Colonic mucosa (tissue), 4 donors: ENCODE data around the gene COBL. TPM values are rescaled to one million over a fixed set of nuclear protein-coding genes. Genes with fewer than 3 reads are reported as not detected.

Experiments
- DNase-seq: peaks from one replicate; pipeline ENCODE4 v3.0.0-alpha.2; 2020
- H3K27ac ChIP-seq: fragments of 200-600 bp; one replicate; pipeline ENCODE4 v1.8.0; 2021
- H3K27me3 ChIP-seq: fragments of 200-600 bp; one replicate; pipeline ENCODE4 v1.8.0; 2021
- H3K36me3 ChIP-seq: fragments of 200-600 bp; one replicate; pipeline ENCODE4 v1.8.0; 2021
- H3K4me1 ChIP-seq: fragments of 200-600 bp; one replicate; pipeline ENCODE4 v1.8.0; 2021; ENCODE audit warnings: mild to moderate bottlenecking
- H3K4me3 ChIP-seq: fragments of 200-600 bp; one replicate; pipeline ENCODE4 v1.8.0; 2021
- H3K9ac ChIP-seq, 2 donors: one replicate each; pipeline ENCODE4 v1.7.0; 2013; ENCODE audit warnings: control low read depth in 2 of 2, low read depth in 2 of 2, low read length in 2 of 2
- H3K9me3 ChIP-seq: fragments of 200-600 bp; one replicate; pipeline ENCODE4 v1.8.0; 2021
- CTCF ChIP-seq: fragments of 200-600 bp; IDR thresholded peaks from one replicate; pipeline ENCODE4 v1.8.0; 2022; ENCODE audit warnings: antibody characterized with exemption, mild to moderate bottlenecking
- intact Hi-C: fragments of 100-400 bp; cut with DNase I; formaldehyde crosslinking; loops from one replicate; pipeline ENCODE4 v1.14.1; 2022
- total RNA-seq, 2 donors: library from RNA; stranded (reverse); fragmentation: NEBNext Ultra II Directional in 1 of 2; extraction: Animal tissue kit (Norgen Biotek cat#: 25700) in 1 of 2; gene quantifications; one replicate each; pipeline ENCODE4 v1.2.1, GENCODE V29; 2021
- donor health status: healthy.
- donor health status: DM: no; HTN: no; CAD: no.
- donor health status: DM: no; HTN: no; CAD: no.

The COBL gene
- total RNA-seq, 2 donors from 2014 or later: 36.8 to 49.2 TPM

- Histone ChIP-seq H3K4me1 (no peaks in the 10 kb centered on the region), H3K36me3 (no peaks in the 10 kb centered on the region), H3K4me3 (no peak overlapping the region), H3K27me3 (no peaks in the 10 kb centered on the region), H3K9ac (no peak overlapping the region), H3K27ac (no peak overlapping the region), H3K9me3 (no peaks in the 10 kb centered on the region)
- no peak for TF ChIP-seq CTCF
- DNase-seq: no peak
- intact Hi-C loops: no loop called here
These were observed 234.3 kb downstream of the COBL start for GRCh38 chr7:51082096-51082840.

GRCh38 chr7:51081270-51081890 is 235.2 kb downstream of the COBL start:
- no peak overlapping the region for H3K4me3 ChIP-seq
- H3K9ac ChIP-seq: no peak overlapping the region
- no peak for DNase-seq
- H3K36me3 ChIP-seq: no peaks in the 10 kb centered on the region
- TF ChIP-seq CTCF: no peak
- no peaks in the 10 kb centered on the region for H3K27me3 ChIP-seq
- intact Hi-C loops: no loop called here
- no peaks in the 10 kb centered on the region for H3K9me3 ChIP-seq
- no peak overlapping the region for H3K27ac ChIP-seq
- H3K4me1 ChIP-seq: no peaks in the 10 kb centered on the region

GRCh38 chr7:51080622-51081269 is 235.9 kb downstream of the COBL start:
- intact Hi-C loops: no loop called here
- Histone ChIP-seq H3K4me1 (no peaks in the 10 kb centered on the region), H3K9me3 (no peaks in the 10 kb centered on the region), H3K36me3 (no peaks in the 10 kb centered on the region), H3K4me3 (no peak overlapping the region), H3K9ac (no peak overlapping the region), H3K27me3 (no peaks in the 10 kb centered on the region), H3K27ac (no peak overlapping the region)
- DNase-seq: no peak
- no peak for TF ChIP-seq CTCF

- intact Hi-C loops: no loop called here
- TF ChIP-seq CTCF: no peak
These were observed 236.4 kb downstream of the COBL start for GRCh38 chr7:51080216-51080615.

GRCh38 chr7:51079494-51079893 is 237.1 kb downstream of the COBL start:
- Histone ChIP-seq H3K27me3 (no peaks in the 10 kb centered on the region), H3K4me3 (no peak overlapping the region)
- no peak for TF ChIP-seq CTCF

More at GRCh38 chr7:51080216-51080615, 236.4 kb downstream of the COBL start:
- Histone ChIP-seq H3K27ac (no peak overlapping the region), H3K4me3 (no peak overlapping the region), H3K36me3 (no peaks in the 10 kb centered on the region), H3K27me3 (no peaks in the 10 kb centered on the region), H3K9me3 (no peaks in the 10 kb centered on the region), H3K4me1 (no peaks in the 10 kb centered on the region), H3K9ac (no peak overlapping the region)
- DNase-seq: no peak

More at GRCh38 chr7:51079494-51079893, 237.1 kb downstream of the COBL start:
- Histone ChIP-seq H3K27ac (no peak overlapping the region), H3K9me3 (no peaks in the 10 kb centered on the region), H3K36me3 (no peaks in the 10 kb centered on the region), H3K4me1 (no peaks in the 10 kb centered on the region), H3K9ac (no peak overlapping the region)
- intact Hi-C loops: no loop called here
- DNase-seq: no peak
